Adrenal gland (tissue), 5 donors: ENCODE data around the gene RPL39L.

Experiments used
- POLR2A ChIP-seq, 2 donors: fragments of 450-650 bp; IDR thresholded peaks; one replicate each; pipeline ENCODE4 v1.6.1; 2017; ENCODE audit warnings: antibody characterized with exemption in 2 of 2, mild to moderate bottlenecking in 2 of 2, moderate library complexity in 1 of 2
- TF ChIP-seq, protein P1 (sequence below), 6 experiments: fragments of 450-650 bp in 4 of 6; fragments of 200-600 bp in 2 of 6; sonication (generic) in 1 of 6; IDR thresholded peaks; 1 replicate in 5 of 6; 2 replicates in 1 of 6; pipeline versions ENCODE4 v1.5.1 to v1.8.0; 2016 to 2021; ENCODE audit warnings: antibody characterized with exemption in 6 of 6, mild to moderate bottlenecking in 2 of 6, moderate library complexity in 1 of 6
- donor health status: DM: no; HTN: no; CAD: no.

DNA sequence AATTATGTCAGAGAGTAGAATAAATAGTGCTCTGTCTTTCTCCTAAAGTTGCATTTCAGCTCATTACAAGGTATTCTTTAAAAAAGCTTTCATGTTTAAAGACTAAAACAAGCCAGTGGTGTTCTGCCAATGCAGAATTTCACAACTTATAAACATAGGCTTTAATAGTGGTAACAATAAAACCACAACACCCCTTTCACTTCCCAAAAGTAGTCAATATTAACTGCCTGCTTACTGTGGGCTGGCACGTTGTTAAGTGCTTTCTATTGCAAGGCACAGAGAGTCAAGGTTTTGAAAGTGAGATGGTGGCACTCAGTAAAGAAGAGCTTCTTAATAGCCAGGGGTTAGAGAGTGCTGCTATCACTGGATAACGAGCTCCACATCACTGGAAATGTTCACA lies 49.6 kb upstream of the RPL39L start:
- TF ChIP-seq, protein P1, sequence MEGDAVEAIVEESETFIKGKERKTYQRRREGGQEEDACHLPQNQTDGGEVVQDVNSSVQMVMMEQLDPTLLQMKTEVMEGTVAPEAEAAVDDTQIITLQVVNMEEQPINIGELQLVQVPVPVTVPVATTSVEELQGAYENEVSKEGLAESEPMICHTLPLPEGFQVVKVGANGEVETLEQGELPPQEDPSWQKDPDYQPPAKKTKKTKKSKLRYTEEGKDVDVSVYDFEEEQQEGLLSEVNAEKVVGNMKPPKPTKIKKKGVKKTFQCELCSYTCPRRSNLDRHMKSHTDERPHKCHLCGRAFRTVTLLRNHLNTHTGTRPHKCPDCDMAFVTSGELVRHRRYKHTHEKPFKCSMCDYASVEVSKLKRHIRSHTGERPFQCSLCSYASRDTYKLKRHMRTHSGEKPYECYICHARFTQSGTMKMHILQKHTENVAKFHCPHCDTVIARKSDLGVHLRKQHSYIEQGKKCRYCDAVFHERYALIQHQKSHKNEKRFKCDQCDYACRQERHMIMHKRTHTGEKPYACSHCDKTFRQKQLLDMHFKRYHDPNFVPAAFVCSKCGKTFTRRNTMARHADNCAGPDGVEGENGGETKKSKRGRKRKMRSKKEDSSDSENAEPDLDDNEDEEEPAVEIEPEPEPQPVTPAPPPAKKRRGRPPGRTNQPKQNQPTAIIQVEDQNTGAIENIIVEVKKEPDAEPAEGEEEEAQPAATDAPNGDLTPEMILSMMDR (IDR thresholded peaks at IDR 0.05), result no peak
- TF ChIP-seq POLR2A (IDR thresholded peaks at IDR 0.05), result no peak
